Keratinocyte (primary cell): ENCODE results near the gene NEK9. TPM values are rescaled to one million over a fixed set of nuclear protein-coding genes. Genes with fewer than 3 reads are reported as not detected.

Experiments used
- DNase-seq: peaks from one replicate; pipeline ENCODE4 v3.0.0-alpha.2; 2011; ENCODE audit warnings: low read depth, missing footprints, low spot score
- FAIRE-seq: peaks from 2 replicates; lab custom pipeline; 2011; peaks lifted over from hg19 to GRCh38; lab: Jason Lieb, UNC
- H2AFZ ChIP-seq: 2 replicates; pipeline ENCODE4 v1.6.0; 2012; ENCODE audit warnings: low read length, control low read depth, inconsistent platforms; ENCODE audit not compliant: control insufficient read depth
- H3K27ac ChIP-seq: 2 replicates; pipeline ENCODE4 v1.5.1; 2011; ENCODE audit warnings: low read length; ENCODE audit not compliant: control insufficient read depth, insufficient read depth
- H3K27me3 ChIP-seq: 3 replicates; pipeline ENCODE4 v1.6.0; 2011; ENCODE audit warnings: low read length; ENCODE audit not compliant: control insufficient read depth, insufficient read depth; ENCODE audit errors: extremely low read depth
- H3K36me3 ChIP-seq, 2 experiments: 2 replicates in 1 of 2; 3 replicates in 1 of 2; pipeline ENCODE4 v1.5.1; 2011; ENCODE audit warnings: low read length in 2 of 2, mild to moderate bottlenecking in 1 of 2; ENCODE audit not compliant: control insufficient read depth in 2 of 2, insufficient read depth in 2 of 2; ENCODE audit errors: extremely low read depth in 1 of 2
- H3K4me1 ChIP-seq: 3 replicates; pipeline ENCODE4 v1.5.1; 2011; ENCODE audit warnings: low read length; ENCODE audit not compliant: control insufficient read depth, insufficient read depth; ENCODE audit errors: extremely low read depth
- H3K4me2 ChIP-seq: 3 replicates; pipeline ENCODE4 v1.6.0; 2011; ENCODE audit warnings: low read depth, low read length; ENCODE audit not compliant: control insufficient read depth, insufficient read depth; ENCODE audit errors: extremely low read depth
- H3K4me3 ChIP-seq, 3 experiments: fragments of 200-600 bp in 1 of 3; sonication (generic) in 1 of 3; 2 replicates in 2 of 3; 3 replicates in 1 of 3; pipeline ENCODE4 v1.5.1; 2011 to 2016; ENCODE audit warnings: low read length in 3 of 3, mild to moderate bottlenecking in 3 of 3, control low read depth in 2 of 3, inconsistent platforms in 1 of 3, low read depth in 1 of 3, mixed read lengths in 1 of 3, mixed run types in 1 of 3, moderate library complexity in 1 of 3; ENCODE audit not compliant: control insufficient read depth in 2 of 3, insufficient read depth in 2 of 3; ENCODE audit errors: extremely low read depth in 1 of 3
- H3K79me2 ChIP-seq: 2 replicates; pipeline ENCODE4 v1.6.0; 2012; ENCODE audit warnings: low read length; ENCODE audit not compliant: control insufficient read depth, insufficient read depth
- H3K9ac ChIP-seq: 3 replicates; pipeline ENCODE4 v1.6.0; 2011; ENCODE audit warnings: low read length; ENCODE audit not compliant: control insufficient read depth, insufficient read depth; ENCODE audit errors: extremely low read depth
- H3K9me1 ChIP-seq: 3 replicates; pipeline ENCODE4 v1.6.0; 2011; ENCODE audit warnings: low read length; ENCODE audit not compliant: control insufficient read depth, insufficient read depth; ENCODE audit errors: extremely low read depth
- H3K9me3 ChIP-seq: 2 replicates; pipeline ENCODE4 v1.5.1; 2012; ENCODE audit warnings: low read depth, low read length; ENCODE audit not compliant: control insufficient read depth
- H4K20me1 ChIP-seq: 3 replicates; pipeline ENCODE4 v1.6.0; 2011; ENCODE audit warnings: low read length; ENCODE audit not compliant: control insufficient read depth, insufficient read depth; ENCODE audit errors: extremely low read depth
- EZH2 ChIP-seq: IDR thresholded peaks from one replicate; pipeline ENCODE4 v1.6.1; 2012; ENCODE audit warnings: inconsistent platforms, mild to moderate bottlenecking, low read length, moderate library complexity
- dilution Hi-C: fragments of 300-500 bp; cut with MboI; formaldehyde crosslinking; loops from one replicate; pipeline ENCODE4 v1.7.0; 2020; ENCODE audit warnings: low sequenced_read_pairs; ENCODE audit not compliant: extremely low pct_ligation_motif_present
- polyA plus RNA-seq, 5 experiments: library from polyadenylated mRNA; depleted of rRNA in 3 of 5; stranded (reverse) in 3 of 5; stranded (forward) in 1 of 5; unstranded in 1 of 5; fragments of >200 nt; gene quantifications; 1 replicate in 1 of 5; 2 replicates in 3 of 5; 3 replicates in 1 of 5; pipeline versions ENCODE4 v1.2.1 to v1.2.3, GENCODE V29; 2011 to 2012; ENCODE audit warnings: missing spikeins in 2 of 5, low read depth in 1 of 5, low replicate concordance in 1 of 5
- TF ChIP-seq, protein P1 (sequence below), 3 experiments: IDR thresholded peaks in 1 of 3; conservative IDR thresholded peaks in 1 of 3; optimal IDR thresholded peaks in 1 of 3; 2 replicates in 2 of 3; 3 replicates in 1 of 3; pipeline versions ENCODE3 to v1.5.1; 2011; ENCODE audit warnings: low read length in 3 of 3, mild to moderate bottlenecking in 3 of 3, moderate library complexity in 2 of 3, control low read depth in 1 of 3, inconsistent platforms in 1 of 3; ENCODE audit not compliant: insufficient read depth in 2 of 3; ENCODE audit errors: extremely low read depth in 1 of 3

The NEK9 gene
- polyA plus RNA-seq, 1 donor (not counting 4 experiments of a cell fraction or from before 2014, with no cell fraction given), result 43.7 TPM

DNA sequence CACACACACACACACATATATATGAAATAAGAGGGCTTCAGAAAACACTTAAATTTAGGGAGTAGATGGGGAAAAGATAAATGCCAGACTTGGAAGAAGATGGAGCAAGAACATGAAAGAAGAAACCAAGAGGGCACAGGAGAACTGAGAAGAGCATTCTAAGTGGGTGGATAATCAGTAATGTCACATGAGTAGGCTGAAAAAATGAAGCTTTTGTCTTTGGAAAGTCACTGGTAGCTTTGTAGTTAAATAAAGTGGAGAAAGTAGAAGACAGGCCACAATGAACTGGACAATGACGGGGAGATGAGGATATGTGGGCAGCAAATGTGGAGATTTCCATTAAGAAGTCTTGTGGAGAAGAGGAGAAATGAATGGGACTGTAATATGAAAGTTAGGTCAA is 59.6 kb downstream of the NEK9 start:
- Histone ChIP-seq H3K36me3 (no peaks in the 10 kb centered on the region), H3K27ac (no peak overlapping the region), H2AFZ (no peak overlapping the region), H3K4me2 (no peak overlapping the region), H3K9me3 (no peaks in the 10 kb centered on the region), H3K9ac (no peak overlapping the region), H3K4me3 (no peak overlapping the region), H3K79me2 (peaks cover 2% of the 10 kb centered on the region), H4K20me1 (no peaks in the 10 kb centered on the region), H3K9me1 (no peaks in the 10 kb centered on the region), H3K27me3 (no peaks in the 10 kb centered on the region), H3K4me1 (peaks cover 31% of the 10 kb centered on the region)
- no peak for FAIRE-seq
- TF ChIP-seq, protein P1, sequence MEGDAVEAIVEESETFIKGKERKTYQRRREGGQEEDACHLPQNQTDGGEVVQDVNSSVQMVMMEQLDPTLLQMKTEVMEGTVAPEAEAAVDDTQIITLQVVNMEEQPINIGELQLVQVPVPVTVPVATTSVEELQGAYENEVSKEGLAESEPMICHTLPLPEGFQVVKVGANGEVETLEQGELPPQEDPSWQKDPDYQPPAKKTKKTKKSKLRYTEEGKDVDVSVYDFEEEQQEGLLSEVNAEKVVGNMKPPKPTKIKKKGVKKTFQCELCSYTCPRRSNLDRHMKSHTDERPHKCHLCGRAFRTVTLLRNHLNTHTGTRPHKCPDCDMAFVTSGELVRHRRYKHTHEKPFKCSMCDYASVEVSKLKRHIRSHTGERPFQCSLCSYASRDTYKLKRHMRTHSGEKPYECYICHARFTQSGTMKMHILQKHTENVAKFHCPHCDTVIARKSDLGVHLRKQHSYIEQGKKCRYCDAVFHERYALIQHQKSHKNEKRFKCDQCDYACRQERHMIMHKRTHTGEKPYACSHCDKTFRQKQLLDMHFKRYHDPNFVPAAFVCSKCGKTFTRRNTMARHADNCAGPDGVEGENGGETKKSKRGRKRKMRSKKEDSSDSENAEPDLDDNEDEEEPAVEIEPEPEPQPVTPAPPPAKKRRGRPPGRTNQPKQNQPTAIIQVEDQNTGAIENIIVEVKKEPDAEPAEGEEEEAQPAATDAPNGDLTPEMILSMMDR (optimal IDR thresholded peaks at IDR 0.05 in 1 of 3, IDR thresholded peaks at IDR 0.05 in 1 of 3, conservative IDR thresholded peaks at IDR 0.05 in 1 of 3; ENCODE audit: extremely low read depth in 1 of 3, insufficient read depth in 2 of 3, low read length in 3 of 3), result no peak
- no peak for TF ChIP-seq EZH2
- no peak for DNase-seq
- dilution Hi-C loops, result no loop called here

DNA sequence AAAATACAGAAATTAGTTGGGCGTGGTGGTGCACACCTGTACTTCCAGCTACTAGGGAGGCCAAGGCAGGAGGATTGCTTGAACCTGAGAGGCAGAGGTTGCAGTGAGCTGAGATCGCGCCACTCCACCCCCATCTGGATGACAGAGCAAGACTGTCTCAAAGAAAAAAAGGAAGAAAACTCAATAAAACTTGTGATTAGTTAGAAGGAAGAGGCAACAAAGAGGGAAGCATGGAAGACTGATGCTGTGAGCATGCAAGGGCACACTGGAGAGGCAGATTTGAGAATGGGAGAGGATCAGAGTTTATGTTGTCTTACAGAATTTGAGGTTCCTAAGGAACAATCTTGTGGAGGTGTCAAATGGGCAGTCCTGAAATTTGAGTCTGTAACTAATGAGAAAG is 60.2 kb downstream of the NEK9 start:
- H2AFZ ChIP-seq, result no peak overlapping the region
- no peaks in the 10 kb centered on the region for H3K9me1 ChIP-seq
- no peak overlapping the region for H3K4me3 ChIP-seq
- H3K9me3 ChIP-seq, result no peaks in the 10 kb centered on the region
- no peak overlapping the region for H3K4me2 ChIP-seq
- no peaks in the 10 kb centered on the region for H4K20me1 ChIP-seq
- dilution Hi-C loops, result no loop called here
- peaks cover 31% of the 10 kb centered on the region for H3K4me1 ChIP-seq
- H3K27ac ChIP-seq, result no peak overlapping the region
- no peak for TF ChIP-seq EZH2
- TF ChIP-seq, protein P1 (optimal IDR thresholded peaks at IDR 0.05 in 1 of 3, IDR thresholded peaks at IDR 0.05 in 1 of 3, conservative IDR thresholded peaks at IDR 0.05 in 1 of 3; ENCODE audit: extremely low read depth in 1 of 3, insufficient read depth in 2 of 3, low read length in 3 of 3), result no peak
- peaks cover 2% of the 10 kb centered on the region for H3K79me2 ChIP-seq
- FAIRE-seq (no peak), DNase-seq (no peak)
- no peaks in the 10 kb centered on the region for H3K27me3 ChIP-seq
- no peaks in the 10 kb centered on the region for H3K36me3 ChIP-seq
- H3K9ac ChIP-seq, result no peak overlapping the region
